Measurements from ENCODE around the gene COQ5.

- TF ChIP-seq SP1 (IDR thresholded peaks at IDR 0.05; ENCODE audit: low read depth) (no peak), FOSL1 (IDR thresholded peaks at IDR 0.05; ENCODE audit: low read depth) (no peak)
Measured at GRCh38 chr12:120473807-120474615, 54.9 kb downstream of the COQ5 start.
